Measurements from ENCODE around the gene KLF16. TPM values are rescaled to one million over a fixed set of nuclear protein-coding genes. Genes with fewer than 3 reads are reported as not detected.
A peak's percentile ranks its signal among the peaks of the same experiment; 100 is the strongest.

The KLF16 gene
- total and polyA plus RNA-seq, 9 of the 15 experiments (the other 6 are each of a cell fraction or from before 2014, with no cell fraction given) = 0.04 to 60.4 (median 6.8) TPM

DNA sequence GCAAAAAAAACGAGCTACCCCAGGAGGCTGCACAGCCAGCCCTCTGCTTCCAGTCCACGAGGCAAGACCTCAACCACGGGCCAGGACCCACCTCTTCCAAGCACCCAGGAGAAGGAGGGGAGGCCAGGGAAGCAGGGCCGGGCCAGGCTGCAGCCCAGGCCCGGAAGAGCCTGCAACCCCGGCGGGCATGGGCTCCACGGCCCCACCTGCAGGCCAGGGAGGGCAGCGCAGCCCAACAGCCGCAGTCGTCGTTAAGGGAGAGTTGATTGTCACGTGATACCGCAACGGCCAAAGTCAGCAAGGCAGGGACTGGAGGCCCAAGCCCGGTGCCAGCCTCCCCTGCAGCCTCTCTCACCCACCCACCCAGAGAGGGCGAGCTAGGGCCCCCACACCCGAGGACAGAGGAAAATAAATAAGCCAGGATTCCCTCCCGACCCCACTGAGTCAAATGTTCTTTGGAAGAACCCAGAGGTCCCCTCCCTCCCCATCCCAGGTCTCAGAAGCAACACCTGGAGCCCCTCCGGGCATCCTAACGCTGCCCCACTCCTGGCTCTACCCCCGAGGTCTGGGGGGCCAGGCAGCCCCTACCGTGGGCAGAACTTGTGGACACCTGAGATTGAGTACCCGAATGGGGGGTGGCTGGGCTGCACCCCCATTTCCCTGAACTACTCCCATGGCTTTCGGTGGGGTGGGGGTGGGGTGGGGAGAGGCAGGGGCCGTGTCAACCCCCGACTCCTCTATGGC, 9.9 kb downstream of the KLF16 start (continued):
- TF ChIP-seq, protein P1, sequence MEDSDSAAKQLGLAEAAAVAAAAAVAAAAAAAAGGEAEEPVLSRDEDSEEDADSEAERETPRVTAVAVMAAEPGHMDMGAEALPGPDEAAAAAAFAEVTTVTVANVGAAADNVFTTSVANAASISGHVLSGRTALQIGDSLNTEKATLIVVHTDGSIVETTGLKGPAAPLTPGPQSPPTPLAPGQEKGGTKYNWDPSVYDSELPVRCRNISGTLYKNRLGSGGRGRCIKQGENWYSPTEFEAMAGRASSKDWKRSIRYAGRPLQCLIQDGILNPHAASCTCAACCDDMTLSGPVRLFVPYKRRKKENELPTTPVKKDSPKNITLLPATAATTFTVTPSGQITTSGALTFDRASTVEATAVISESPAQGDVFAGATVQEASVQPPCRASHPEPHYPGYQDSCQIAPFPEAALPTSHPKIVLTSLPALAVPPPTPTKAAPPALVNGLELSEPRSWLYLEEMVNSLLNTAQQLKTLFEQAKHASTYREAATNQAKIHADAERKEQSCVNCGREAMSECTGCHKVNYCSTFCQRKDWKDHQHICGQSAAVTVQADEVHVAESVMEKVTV (CRISPR knock-in tag; IDR thresholded peaks at IDR 0.05) = 0 out of 2 replicates have a peak, but pooled peaks have one; percentile 9
- TF ChIP-seq ZNF253 (CRISPR knock-in tag; conservative IDR thresholded peaks at IDR 0.05) = no peak
- no peak for TF ChIP-seq ZNF232 (CRISPR knock-in tag; IDR thresholded peaks at IDR 0.05)
- TF ChIP-seq, protein P2, sequence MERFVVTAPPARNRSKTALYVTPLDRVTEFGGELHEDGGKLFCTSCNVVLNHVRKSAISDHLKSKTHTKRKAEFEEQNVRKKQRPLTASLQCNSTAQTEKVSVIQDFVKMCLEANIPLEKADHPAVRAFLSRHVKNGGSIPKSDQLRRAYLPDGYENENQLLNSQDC (CRISPR knock-in tag; IDR thresholded peaks at IDR 0.05) = no peak
- no peak for TF ChIP-seq ELF4 (CRISPR knock-in tag; IDR thresholded peaks at IDR 0.05)
- peak; percentile 76; the same call in 1 of the 2 replicates for TF ChIP-seq CTBP1 (IDR thresholded peaks at IDR 0.05; ENCODE audit: borderline replicate concordance)
- peak; percentile 12; the same call in 1 of the 2 replicates for TF ChIP-seq SOX6 (IDR thresholded peaks at IDR 0.05)
- TF ChIP-seq ERF (CRISPR knock-in tag; IDR thresholded peaks at IDR 0.05) = no peak; the same call in 1 of the 2 replicates
- TF ChIP-seq EHMT2 (IDR thresholded peaks at IDR 0.05) = no peak
- no peak for TF ChIP-seq BACH1 (tag; IDR thresholded peaks at IDR 0.05)
- no peak for TF ChIP-seq CBX5 (IDR thresholded peaks at IDR 0.05; ENCODE audit: borderline replicate concordance, low read depth)
- peak; percentile 39; the same call in 1 of the 2 replicates for TF ChIP-seq ARID1B (IDR thresholded peaks at IDR 0.05)
- no peak for TF ChIP-seq ZKSCAN3 (CRISPR knock-in tag; IDR thresholded peaks at IDR 0.05)
- TF ChIP-seq TAL1 (IDR thresholded peaks at IDR 0.05) = no peak
- 0 out of 2 replicates have a peak, but pooled peaks have one; percentile 35 for TF ChIP-seq DMBX1 (CRISPR knock-in tag; IDR thresholded peaks at IDR 0.05; ENCODE audit: borderline replicate concordance)
- TF ChIP-seq, protein P3, sequence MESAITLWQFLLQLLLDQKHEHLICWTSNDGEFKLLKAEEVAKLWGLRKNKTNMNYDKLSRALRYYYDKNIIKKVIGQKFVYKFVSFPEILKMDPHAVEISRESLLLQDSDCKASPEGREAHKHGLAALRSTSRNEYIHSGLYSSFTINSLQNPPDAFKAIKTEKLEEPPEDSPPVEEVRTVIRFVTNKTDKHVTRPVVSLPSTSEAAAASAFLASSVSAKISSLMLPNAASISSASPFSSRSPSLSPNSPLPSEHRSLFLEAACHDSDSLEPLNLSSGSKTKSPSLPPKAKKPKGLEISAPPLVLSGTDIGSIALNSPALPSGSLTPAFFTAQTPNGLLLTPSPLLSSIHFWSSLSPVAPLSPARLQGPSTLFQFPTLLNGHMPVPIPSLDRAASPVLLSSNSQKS (CRISPR knock-in tag; IDR thresholded peaks at IDR 0.05) = no peak
- no peak for TF ChIP-seq SMARCA4 (IDR thresholded peaks at IDR 0.05)
- no peak for TF ChIP-seq ZFP36 (IDR thresholded peaks at IDR 0.05; ENCODE audit: low read depth, low read length, partially characterized antibody)
- no peak for TF ChIP-seq NFE2L1 (tag; IDR thresholded peaks at IDR 0.05; ENCODE audit: borderline replicate concordance, low read depth)
- TF ChIP-seq, protein P4, sequence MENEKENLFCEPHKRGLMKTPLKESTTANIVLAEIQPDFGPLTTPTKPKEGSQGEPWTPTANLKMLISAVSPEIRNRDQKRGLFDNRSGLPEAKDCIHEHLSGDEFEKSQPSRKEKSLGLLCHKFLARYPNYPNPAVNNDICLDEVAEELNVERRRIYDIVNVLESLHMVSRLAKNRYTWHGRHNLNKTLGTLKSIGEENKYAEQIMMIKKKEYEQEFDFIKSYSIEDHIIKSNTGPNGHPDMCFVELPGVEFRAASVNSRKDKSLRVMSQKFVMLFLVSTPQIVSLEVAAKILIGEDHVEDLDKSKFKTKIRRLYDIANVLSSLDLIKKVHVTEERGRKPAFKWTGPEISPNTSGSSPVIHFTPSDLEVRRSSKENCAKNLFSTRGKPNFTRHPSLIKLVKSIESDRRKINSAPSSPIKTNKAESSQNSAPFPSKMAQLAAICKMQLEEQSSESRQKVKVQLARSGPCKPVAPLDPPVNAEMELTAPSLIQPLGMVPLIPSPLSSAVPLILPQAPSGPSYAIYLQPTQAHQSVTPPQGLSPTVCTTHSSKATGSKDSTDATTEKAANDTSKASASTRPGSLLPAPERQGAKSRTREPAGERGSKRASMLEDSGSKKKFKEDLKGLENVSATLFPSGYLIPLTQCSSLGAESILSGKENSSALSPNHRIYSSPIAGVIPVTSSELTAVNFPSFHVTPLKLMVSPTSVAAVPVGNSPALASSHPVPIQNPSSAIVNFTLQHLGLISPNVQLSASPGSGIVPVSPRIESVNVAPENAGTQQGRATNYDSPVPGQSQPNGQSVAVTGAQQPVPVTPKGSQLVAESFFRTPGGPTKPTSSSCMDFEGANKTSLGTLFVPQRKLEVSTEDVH (IDR thresholded peaks at IDR 0.05; ENCODE audit: low read depth, partially characterized antibody) = no peak
- TF ChIP-seq, protein P5, sequence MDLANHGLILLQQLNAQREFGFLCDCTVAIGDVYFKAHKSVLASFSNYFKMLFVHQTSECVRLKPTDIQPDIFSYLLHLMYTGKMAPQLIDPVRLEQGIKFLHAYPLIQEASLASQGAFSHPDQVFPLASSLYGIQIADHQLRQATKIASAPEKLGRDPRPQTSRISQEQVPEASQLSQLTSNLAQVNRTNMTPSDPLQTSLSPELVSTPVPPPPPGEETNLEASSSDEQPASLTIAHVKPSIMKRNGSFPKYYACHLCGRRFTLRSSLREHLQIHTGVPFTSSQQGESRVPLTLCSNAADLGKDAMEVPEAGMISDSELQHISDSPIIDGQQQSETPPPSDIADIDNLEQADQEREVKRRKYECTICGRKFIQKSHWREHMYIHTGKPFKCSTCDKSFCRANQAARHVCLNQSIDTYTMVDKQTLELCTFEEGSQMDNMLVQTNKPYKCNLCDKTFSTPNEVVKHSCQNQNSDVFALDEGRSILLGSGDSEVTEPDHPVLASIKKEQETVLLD (IDR thresholded peaks at IDR 0.05) = no peak
- peak; percentile 71 for TF ChIP-seq SMAD4 (CRISPR knock-in tag; conservative IDR thresholded peaks at IDR 0.05)
- TF ChIP-seq ZNF184 (CRISPR knock-in tag; IDR thresholded peaks at IDR 0.05) = no peak
